Activated CD8-positive, alpha-beta T cell treated with anti-CD3 and anti-CD28 coated beads for 36 hours (primary cell): ENCODE data around the gene LMNA. TPM values are rescaled to one million over a fixed set of nuclear protein-coding genes. Genes with fewer than 3 reads are reported as not detected.

Experiments used
- ATAC-seq: fragments of 200-7000 bp; cut with Tn5 transposase; one replicate; pipeline ENCODE4 v1.10.0; 2021; ENCODE audit warnings: mild to moderate bottlenecking, moderate library complexity
- CTCF ChIA-PET: fragments of 350-600 bp; sonication (Branson Sonifier 250); formaldehyde crosslinking; loops from one replicate; lab custom pipeline; 2021; ENCODE audit warnings: antibody characterized with exemption; lab: Charles Lee
- POLR2A ChIA-PET: fragments of 350-600 bp; sonication (Branson Sonifier 250); formaldehyde crosslinking; loops from one replicate; lab custom pipeline; 2021; ENCODE audit warnings: antibody characterized with exemption; lab: Charles Lee
- DNase-seq: peaks from one replicate; pipeline ENCODE4 v3.0.0-alpha.2; 2020
- H3K27ac Mint-ChIP-seq: one replicate; pipeline ENCODE4 v1.8.0; 2021; ENCODE audit warnings: mild to moderate bottlenecking, mixed read lengths
- H3K27me3 Mint-ChIP-seq: one replicate; pipeline ENCODE4 v1.8.0; 2021; ENCODE audit warnings: mixed read lengths
- H3K36me3 Mint-ChIP-seq: one replicate; pipeline ENCODE4 v1.8.0; 2021; ENCODE audit warnings: low read depth, mixed read lengths
- H3K4me1 Mint-ChIP-seq: one replicate; pipeline ENCODE4 v1.8.0; 2021; ENCODE audit warnings: low read depth, mixed read lengths
- H3K4me3 Mint-ChIP-seq: one replicate; pipeline ENCODE4 v1.8.0; 2021; ENCODE audit warnings: mild to moderate bottlenecking, moderate library complexity, mixed read lengths
- H3K9me3 Mint-ChIP-seq: one replicate; pipeline ENCODE4 v1.8.0; 2021; ENCODE audit warnings: mixed read lengths
- intact Hi-C: fragments of 100-400 bp; cut with micrococcal nuclease; formaldehyde crosslinking; loops from one replicate; pipeline ENCODE4 v1.10.0; 2022
- total RNA-seq, 2 experiments: library from RNA; stranded (reverse); gene quantifications; one replicate each; pipeline ENCODE4 v1.2.3, GENCODE V29; 2021
- TF ChIP-seq, protein P1 (sequence below): fragments of 200-600 bp; IDR thresholded peaks from one replicate; pipeline ENCODE4 v1.8.0; 2022; ENCODE audit warnings: antibody characterized with exemption, mild to moderate bottlenecking

Gene LMNA
- total RNA-seq, 2 experiments from 2014 or later: 51.8 to 56.6 TPM

DNA sequence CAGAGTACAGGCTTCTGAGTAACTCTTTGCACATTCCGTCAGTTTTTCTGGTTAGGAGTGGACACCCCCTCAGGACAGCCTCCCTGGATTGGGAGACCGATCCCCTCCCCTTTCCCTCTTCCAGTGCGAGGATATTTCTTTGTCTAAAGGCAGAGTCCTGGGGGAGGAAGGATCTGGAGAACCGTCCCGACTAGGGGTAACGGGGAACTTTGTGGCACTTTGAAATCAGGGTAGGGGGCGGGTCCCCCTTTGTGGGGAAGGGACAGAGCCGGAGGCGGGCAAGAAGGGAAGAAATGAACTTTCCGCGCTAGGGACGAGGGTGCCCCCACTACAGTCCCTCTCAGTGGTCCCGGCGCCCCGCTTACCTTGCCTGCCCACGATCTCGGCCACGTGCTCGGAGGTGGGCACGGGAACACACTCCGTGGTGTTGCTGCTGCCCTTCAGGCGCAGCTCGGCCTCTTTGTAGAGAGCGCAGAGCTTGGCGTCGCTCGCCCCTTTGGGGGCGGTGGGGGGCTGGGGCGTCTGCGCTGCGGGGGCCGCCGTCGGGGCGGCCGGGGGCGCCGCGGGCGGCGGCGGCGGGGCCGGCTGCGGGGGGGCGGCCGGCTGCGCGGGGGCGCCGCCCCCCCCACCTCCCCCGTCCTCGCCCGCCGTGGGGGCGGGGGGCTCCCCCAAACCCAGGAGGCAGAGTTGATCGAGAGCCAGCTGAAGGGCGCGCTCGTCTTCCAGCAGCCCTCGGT lies 33.2 kb upstream of the LMNA start:
- CTCF ChIA-PET: interaction anchor here (1.1 to 22.5 kb wide), 2 partner anchors 15 to 51 kb away, joined by 6 to 772 read pairs; no protein-coding TSS in a partner anchor
- Mint-ChIP-seq H3K4me3 (peak overlapping the region; percentile 64), H3K27me3 (peaks cover 25% of the 10 kb centered on the region), H3K9me3 (no peaks in the 10 kb centered on the region), H3K36me3 (no peaks in the 10 kb centered on the region), H3K27ac (no peak overlapping the region), H3K4me1 (peaks cover 6% of the 10 kb centered on the region)
- intact Hi-C loops: no loop called here
- TF ChIP-seq, protein P1, sequence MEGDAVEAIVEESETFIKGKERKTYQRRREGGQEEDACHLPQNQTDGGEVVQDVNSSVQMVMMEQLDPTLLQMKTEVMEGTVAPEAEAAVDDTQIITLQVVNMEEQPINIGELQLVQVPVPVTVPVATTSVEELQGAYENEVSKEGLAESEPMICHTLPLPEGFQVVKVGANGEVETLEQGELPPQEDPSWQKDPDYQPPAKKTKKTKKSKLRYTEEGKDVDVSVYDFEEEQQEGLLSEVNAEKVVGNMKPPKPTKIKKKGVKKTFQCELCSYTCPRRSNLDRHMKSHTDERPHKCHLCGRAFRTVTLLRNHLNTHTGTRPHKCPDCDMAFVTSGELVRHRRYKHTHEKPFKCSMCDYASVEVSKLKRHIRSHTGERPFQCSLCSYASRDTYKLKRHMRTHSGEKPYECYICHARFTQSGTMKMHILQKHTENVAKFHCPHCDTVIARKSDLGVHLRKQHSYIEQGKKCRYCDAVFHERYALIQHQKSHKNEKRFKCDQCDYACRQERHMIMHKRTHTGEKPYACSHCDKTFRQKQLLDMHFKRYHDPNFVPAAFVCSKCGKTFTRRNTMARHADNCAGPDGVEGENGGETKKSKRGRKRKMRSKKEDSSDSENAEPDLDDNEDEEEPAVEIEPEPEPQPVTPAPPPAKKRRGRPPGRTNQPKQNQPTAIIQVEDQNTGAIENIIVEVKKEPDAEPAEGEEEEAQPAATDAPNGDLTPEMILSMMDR: no peak
- DNase-seq: no peak
- no peak for ATAC-seq
- POLR2A ChIA-PET: interaction anchor here (1.1 to 1.2 kb wide), 2 partner anchors 8 to 136 kb away, joined by 3 to 4 read pairs; no protein-coding TSS in a partner anchor

DNA sequence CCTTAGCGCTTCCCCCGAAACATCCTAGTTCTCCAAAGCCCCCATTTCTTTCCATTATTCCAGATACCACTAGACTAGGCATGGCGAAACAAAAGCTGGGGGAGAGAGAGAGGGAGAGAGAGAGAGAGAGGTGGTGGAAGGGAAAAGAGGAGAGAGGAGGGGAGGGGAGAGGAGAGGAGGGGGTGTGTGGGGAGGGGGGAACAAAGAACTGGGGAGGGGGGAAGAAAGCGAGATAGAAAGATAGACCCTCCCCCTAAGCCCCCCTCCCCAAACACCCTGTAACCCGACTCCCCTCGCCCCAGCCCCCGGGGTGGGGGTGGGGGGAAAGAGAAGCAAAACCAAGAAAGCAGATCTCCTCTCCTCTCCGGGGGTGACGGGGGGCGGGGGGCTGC lies 32.6 kb upstream of the LMNA start:
- ATAC-seq (peak; percentile 5), DNase-seq (no peak)
- Mint-ChIP-seq H3K27ac (no peak overlapping the region), H3K4me3 (peak overlapping the region; percentile 64), H3K36me3 (no peaks in the 10 kb centered on the region), H3K27me3 (peaks cover 28% of the 10 kb centered on the region), H3K9me3 (no peaks in the 10 kb centered on the region), H3K4me1 (peaks cover 6% of the 10 kb centered on the region)
- ChIA-PET POLR2A (interaction anchor here (1.1 to 1.5 kb wide), 3 partner anchors 8 to 136 kb away, joined by 3 to 5 read pairs (median 4); no protein-coding TSS in a partner anchor), CTCF (interaction anchor here (1.1 to 22.5 kb wide), 2 partner anchors 16 to 50 kb away, joined by 6 to 772 read pairs; no protein-coding TSS in a partner anchor)
- TF ChIP-seq, protein P1: no peak
- intact Hi-C loops: no loop called here

DNA sequence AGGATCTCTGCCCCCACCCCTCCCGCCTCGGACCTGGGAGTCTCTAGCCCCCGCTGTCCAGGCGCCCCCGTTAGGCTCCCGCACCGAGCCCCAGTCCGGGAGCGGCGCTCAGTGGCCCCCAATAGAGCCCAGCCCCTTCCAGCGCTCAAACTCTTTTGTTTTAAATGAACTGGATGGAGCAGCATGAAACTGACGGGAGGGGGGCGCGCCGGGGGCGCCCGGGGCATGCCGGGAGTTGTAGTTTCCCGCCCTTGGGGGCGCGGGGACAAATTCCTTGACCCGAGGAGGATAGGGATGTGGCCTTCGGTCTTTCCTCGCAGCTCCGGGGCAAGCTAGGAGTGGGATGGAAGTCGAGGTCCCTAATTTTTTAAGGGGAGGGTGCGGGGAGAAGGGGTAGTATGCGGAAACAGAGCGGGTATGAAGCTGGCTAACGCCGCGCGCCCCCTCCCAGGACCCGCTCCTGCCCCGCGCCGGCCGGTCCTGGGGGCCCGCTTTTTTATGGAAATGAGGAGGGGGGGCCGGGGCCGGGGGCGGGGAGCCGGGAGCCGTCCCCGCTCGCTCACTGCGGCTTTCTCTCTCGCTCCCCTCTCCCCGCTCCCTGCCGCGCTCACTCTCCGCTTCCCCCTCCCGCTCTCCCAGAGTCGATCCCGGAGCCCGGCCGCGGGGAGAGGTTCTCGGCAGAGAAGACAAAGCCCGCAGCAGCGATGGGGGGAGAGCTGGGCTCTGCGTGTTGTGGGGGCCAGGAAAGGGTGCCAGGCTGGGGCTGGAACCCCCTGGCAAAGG lies 32.0 kb upstream of the LMNA start, which contains the start of gene MEX3A:
MEX3A (minus strand) TSS at position 157 of the 783 bp plus-strand sequence. CDS start 467 bp downstream, outside the sequence.
- no peaks in the 10 kb centered on the region for H3K9me3 Mint-ChIP-seq
- no peaks in the 10 kb centered on the region for H3K36me3 Mint-ChIP-seq
- ChIA-PET POLR2A (interaction anchor here (1.1 to 1.5 kb wide), 4 partner anchors 9 to 163 kb away, joined by 3 to 5 read pairs (median 4); no protein-coding TSS in a partner anchor), CTCF (interaction anchor here (1.0 to 22.5 kb wide), 4 partner anchors 14 to 49 kb away, joined by 3 to 772 read pairs (median 6); no protein-coding TSS in a partner anchor)
- no peak within 1 kb of the TSS for H3K27ac Mint-ChIP-seq
- TF ChIP-seq, protein P1: no peak
- peak; percentile 71 for DNase-seq
- intact Hi-C loops: no loop called here
- ATAC-seq: peak; percentile 90
- peaks cover 6% of the 10 kb centered on the region for H3K4me1 Mint-ChIP-seq
- H3K4me3 Mint-ChIP-seq: peak within 1 kb of the TSS; percentile 70
- peaks cover 30% of the 10 kb centered on the region for H3K27me3 Mint-ChIP-seq

DNA sequence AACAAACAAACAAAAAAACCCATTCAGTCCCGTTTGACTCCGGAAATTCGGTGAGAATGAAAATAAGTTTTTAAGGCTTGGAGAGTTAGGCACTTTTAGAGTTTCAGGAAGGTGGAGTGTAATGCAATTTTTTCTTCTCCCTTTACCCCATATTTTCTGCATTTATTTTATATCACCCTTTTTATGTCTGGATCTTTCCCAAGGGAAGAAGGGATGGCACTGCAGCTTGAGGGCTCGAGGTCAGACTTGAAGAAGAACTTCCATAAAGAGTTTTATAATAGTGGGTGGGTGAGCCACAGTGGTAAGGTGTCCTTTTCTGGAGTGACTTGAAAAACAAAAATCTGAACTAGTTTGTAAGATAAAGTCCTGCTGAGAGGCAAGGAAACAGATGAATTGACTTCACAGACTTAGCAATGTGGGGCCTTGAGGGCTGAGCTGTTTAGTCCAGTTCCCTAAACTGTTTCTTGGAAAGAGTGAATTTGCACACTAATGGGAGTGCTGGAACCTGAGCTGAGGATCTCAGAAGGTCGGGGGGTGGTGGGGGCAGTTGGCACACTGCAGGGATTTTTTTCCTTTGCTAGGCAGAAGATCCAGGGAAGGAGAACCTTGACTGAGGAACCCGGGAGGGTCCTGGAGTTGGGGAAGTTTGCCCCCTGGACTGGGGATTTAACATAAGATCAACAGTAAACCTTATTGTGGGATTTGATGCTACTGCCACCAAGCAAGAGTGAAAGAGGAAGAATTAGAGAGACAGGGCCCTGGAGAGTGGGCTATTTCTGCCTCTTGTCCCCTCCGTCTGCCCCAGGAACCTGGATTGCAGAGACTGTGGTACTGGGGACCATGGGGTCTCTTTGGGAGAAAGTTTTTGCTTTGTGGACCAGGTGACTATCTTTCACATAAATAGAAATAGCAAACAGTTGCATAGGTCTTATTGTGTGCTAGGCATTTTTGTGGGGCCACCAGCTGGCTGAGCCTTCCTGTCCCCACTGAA lies 30.4 kb upstream of the LMNA start:
- Mint-ChIP-seq H3K27ac (no peak overlapping the region), H3K9me3 (no peaks in the 10 kb centered on the region)
- intact Hi-C loops: no loop called here

More for the DNA sequence above, 30.4 kb upstream of the LMNA start:
- DNase-seq (no peak), ATAC-seq (no peak)
- ChIA-PET CTCF (interaction anchor here (1.2 to 22.5 kb wide), 3 partner anchors 12 to 48 kb away, joined by 6 to 772 read pairs (median 7); no protein-coding TSS in a partner anchor), POLR2A (no interaction called here)
- Mint-ChIP-seq H3K4me3 (peak overlapping the region; percentile 61), H3K36me3 (no peaks in the 10 kb centered on the region), H3K27me3 (peaks cover 30% of the 10 kb centered on the region), H3K4me1 (peaks cover 6% of the 10 kb centered on the region)
- TF ChIP-seq, protein P1: no peak
